Endometrial microvascular endothelial cells (primary cell): ENCODE data around the gene CCDC33. TPM values are rescaled to one million over a fixed set of nuclear protein-coding genes. Genes with fewer than 3 reads are reported as not detected.

Experiments
- in situ Hi-C: cut with HindIII; loops from 2 replicates; pipeline ENCODE4 v1.10.0; 2017; ENCODE audit warnings: low sequenced_read_pairs, low pct_unique_long_range_greater_than_20kb; ENCODE audit errors: inconsistent ontology term
- total RNA-seq: library from RNA; depleted of rRNA; stranded (reverse); fragments of >200 nt; gene quantifications from one replicate; pipeline ENCODE4 v1.2.3, GENCODE V29; 2015; ENCODE audit errors: inconsistent ontology term

Gene CCDC33
- total RNA-seq, 1 donor from 2014 or later: not detected

GRCh38 chr15:74225928-74226327 is 10.2 kb upstream of the CCDC33 start:
- in situ Hi-C loops: no loop called here

DNA sequence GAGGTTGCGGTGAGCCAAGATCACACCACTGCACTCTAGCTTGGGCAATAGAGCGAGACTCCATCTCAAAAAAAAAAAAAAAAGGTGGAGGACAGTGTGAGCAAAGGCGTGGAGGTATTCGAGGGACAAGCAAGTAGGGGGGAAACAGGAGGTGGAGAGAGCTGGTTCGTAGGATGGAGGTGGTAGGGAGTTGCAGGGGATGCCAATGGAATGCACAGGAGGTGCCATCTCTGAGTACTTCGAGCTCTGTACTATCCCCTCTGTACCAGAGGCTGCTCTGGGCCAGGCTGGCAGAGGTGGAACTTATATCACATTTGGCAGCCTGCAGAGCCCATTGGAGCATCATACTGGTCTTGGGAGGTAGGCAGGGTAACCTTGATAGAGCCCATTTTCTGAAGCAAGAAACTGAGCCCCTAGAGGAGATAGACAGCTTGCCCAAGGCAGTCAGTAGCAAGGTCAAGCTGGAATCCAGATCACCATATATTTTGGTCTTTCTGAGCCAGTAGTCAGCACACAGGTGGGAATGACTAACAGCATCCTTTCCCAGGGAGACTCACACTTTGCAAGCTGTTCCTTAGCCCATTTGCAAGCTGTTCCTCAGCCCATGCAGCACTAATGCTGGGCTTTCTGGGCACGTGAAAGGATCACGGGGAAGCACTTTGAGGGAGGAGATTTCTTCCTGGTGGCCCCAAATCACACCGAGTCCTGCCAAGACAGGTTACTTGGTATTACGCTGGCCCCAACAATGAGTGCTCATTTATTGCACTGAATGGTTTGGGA is 9.2 kb upstream of the CCDC33 start:
- in situ Hi-C loops: no loop called here

GRCh38 chr15:74227968-74228722 is 8.0 kb upstream of the CCDC33 start:
- in situ Hi-C loops: no loop called here

DNA sequence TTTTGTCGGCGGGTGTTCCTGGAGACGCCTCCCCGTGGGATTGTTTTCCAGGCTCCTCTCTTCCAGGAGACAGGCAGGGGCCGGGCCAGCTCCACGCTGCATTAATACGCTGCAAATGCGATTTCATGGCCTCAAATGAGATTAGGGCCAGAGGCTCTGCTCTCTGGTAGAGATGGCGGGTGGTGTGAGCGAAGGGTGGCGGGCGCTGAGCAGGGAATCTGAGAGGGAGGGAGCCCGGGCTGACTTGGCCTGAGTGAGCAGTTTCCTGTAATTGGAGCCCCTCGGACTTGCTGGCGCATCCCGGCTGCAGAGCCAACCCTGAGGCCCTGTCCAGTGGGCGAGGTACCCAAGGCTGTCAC is 7.4 kb upstream of the CCDC33 start:
- in situ Hi-C loops: no loop called here

GRCh38 chr15:74229686-74230085 is 6.4 kb upstream of the CCDC33 start:
- in situ Hi-C loops: no loop called here

DNA sequence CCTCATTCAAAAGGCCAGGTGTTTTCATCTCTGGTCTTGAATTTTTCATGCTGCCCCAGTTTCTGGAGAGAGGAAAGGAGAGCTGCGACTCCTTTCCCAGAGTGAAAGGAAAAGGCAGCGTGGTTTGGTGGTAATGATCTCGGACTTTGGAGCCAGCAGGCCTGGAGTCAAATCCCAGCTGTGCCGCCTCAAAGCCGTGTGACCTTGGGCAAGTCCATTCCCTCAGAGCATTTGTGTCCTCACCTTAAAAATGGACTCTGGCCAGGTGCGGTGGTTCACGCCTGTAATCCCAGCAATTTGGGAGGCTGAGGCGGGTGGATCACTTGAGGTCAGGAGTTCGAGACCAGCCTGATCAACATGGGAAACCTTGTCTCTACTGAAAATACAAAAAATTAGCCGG is 4.7 kb upstream of the CCDC33 start:
- in situ Hi-C loops: no loop called here

GRCh38 chr15:74233373-74233772 is 2.8 kb upstream of the CCDC33 start:
- in situ Hi-C loops: no loop called here

GRCh38 chr15:74233851-74234597 is 2.1 kb upstream of the CCDC33 start:
- in situ Hi-C loops: no loop called here

DNA sequence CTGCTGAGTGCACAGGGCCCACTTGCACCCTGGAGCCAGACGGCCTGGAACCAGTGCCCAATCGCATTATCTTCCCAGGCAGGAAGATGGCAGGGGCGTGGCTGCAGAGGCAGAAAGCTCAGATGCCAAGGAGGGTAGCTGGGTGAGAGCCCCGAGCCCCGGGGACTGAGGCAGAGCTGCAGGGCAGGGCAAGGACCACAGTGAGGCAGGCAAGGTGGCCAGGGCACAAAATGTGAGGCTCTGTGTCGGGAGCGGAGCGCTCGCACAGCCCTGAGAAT is 1.6 kb upstream of the CCDC33 start:
- in situ Hi-C loops: no loop called here

DNA sequence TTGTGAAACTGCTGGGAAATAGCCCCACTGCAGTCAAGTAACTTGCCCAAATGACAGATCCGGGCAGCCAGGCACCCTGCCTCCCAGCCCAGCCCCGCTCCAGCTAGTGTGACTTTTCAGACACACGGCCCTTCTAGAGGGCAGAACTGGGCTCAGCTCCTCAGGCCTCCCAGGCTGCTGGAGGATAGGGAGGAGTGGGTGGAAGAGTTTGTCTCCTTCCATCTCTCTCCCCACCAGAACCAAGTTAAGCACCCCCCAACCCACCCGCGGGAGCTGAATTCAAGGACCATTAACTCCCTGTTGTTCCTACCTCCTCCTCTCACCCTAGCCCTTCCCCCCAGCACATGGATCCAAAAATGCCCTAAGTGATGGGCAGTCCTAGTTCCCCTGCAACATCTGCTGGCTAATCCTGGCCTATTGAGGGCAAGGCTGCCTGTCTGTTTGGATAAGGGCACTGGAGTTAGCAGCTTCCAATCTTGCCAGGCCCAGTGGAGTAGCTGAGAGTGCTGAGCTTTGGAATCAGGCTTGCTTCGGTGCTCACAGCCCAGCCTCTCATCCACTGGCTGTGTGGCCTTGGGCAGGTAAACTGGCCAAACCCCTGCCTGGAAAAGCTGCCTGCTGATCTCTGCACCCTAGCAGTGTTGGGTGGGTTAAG is 3.1 kb downstream of the CCDC33 start:
- in situ Hi-C loops: no loop called here

DNA sequence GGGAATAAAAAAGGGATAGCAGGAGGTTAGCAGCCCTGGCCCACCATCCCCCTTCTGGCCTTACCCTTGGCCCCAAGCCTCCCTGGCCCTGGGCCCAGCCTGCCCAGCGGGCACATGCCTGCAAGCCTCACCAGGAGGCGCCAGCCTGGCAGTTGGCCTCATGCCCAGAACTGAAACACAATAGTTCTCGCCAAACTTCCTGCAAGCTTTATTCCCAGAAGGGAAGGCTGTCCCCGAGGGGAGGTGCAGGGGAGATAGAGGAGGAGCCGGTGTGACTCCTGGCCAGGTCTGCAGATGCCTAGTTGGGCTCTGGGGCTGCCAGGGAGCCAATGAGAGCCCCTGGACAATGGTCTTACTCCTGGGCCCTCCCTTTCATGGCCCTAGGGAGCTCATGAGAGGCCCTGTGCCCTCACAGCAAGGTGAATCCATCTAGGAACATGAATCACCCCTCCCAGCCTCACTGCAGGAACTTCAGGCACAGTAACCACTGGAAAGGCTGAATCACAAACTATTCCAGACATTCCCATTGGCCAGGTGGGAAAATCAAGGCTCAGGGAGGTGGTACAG is 4.0 kb downstream of the CCDC33 start:
- in situ Hi-C loops: no loop called here

DNA sequence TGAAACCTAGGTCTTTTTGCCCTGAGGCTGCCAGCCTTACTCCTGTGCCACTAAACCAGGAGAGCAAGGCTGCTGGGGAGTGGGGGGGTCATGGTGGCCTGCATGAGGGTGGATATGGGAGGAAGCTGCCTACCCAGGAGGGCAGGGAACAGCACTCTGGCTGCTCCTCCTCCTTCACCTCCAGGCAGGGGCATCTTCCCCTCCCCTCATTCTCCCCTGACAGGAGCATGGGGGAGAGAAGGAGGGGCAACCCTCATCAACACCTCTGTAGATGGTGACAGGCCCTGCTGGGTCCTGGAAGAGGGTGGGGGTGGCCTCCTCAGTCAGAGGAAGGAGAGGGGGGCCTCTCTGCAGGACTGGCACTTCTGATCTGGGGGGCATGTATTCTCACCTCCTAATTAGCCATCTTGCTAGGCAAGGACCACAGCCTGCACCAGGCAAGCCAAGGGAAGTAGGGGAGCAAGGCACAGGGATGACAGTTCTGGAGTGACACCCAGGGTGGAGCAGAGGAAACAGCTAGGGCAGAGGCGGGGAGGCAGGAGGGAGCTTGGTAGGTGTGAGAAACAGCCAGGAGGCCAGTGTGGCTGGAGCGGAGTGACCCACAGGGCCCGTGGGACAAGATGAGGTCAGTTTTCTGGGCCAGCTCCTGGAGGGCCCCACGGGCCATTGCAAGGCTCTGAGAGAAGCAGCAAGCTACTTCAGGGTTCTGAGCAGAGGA is 4.9 kb downstream of the CCDC33 start:
- in situ Hi-C loops: no loop called here

GRCh38 chr15:74242441-74243185 is 6.5 kb downstream of the CCDC33 start:
- in situ Hi-C loops: no loop called here

GRCh38 chr15:74243431-74243830 is 7.3 kb downstream of the CCDC33 start:
- in situ Hi-C loops: no loop called here

- in situ Hi-C loops: no loop called here
Observed at GRCh38 chr15:74244822-74245341, 8.8 kb downstream of the CCDC33 start.

DNA sequence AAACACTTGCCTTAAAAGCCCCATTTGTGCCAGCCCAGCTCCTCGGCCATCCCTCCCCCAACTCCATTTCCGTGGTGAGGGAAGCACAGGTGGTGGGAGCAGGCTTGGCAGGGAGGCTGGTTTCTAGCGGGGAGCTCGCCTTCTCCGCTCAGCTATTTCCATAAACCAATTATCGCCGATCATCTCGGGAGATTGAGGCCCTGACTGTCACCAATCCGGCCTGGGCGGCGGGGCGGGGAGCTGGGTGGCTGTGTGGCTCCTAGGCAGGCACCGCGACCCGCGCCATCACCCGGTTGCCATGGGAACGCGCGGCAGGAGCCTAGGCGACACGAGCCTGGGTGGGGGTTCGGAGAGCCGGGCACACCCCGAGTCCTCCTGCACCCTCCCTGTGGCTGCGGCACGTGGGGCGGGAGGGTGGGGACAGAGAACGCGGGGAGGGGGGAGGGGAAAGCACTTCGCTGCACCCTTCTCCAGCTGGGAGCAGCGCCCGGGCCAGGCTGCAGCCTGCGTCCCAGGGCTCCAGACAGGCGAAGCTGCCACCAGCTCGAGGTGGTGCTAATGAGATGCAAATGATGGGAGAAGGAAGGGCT is 9.3 kb downstream of the CCDC33 start:
- in situ Hi-C loops: no loop called here

GRCh38 chr15:74250266-74250665 is 14.1 kb downstream of the CCDC33 start:
- in situ Hi-C loops: no loop called here
